Measurements from ENCODE around the gene ATP5ME.
"Not testable (repeated sequence)": the region's sequence is repeated elsewhere in the genome, so short reads cannot be mapped to it uniquely, and the experiment has no call there.

ATP5ME gene

GRCh38 chr4:637536-638280, 36.4 kb downstream of the ATP5ME start:
- no peak for DNase-seq
- TF ChIP-seq POLR2A (IDR thresholded peaks at IDR 0.05; ENCODE audit: low read length), result no peak
- no peak for TF ChIP-seq GATA1 (IDR thresholded peaks at IDR 0.05; ENCODE audit: low read depth, low read length)

GRCh38 chr4:636628-637159, 37.4 kb downstream of the ATP5ME start:
- DNase-seq, result no peak
- TF ChIP-seq POLR2A (IDR thresholded peaks at IDR 0.05; ENCODE audit: low read length) (no peak), GATA1 (IDR thresholded peaks at IDR 0.05; ENCODE audit: low read depth, low read length) (no peak)

- DNase-seq, result no peak
These were observed 38.0 kb downstream of the ATP5ME start for GRCh38 chr4:635851-636627.

GRCh38 chr4:635066-635835, 38.8 kb downstream of the ATP5ME start:
- DNase-seq, result not testable (repeated sequence)

More at GRCh38 chr4:635851-636627, 38.0 kb downstream of the ATP5ME start:
- TF ChIP-seq GATA1 (IDR thresholded peaks at IDR 0.05; ENCODE audit: low read depth, low read length) (no peak), POLR2A (IDR thresholded peaks at IDR 0.05; ENCODE audit: low read length) (no peak)

- TF ChIP-seq POLR2A (IDR thresholded peaks at IDR 0.05; ENCODE audit: low read length) (no peak), GATA1 (IDR thresholded peaks at IDR 0.05; ENCODE audit: low read depth, low read length) (no peak)
- DNase-seq, result no peak
These were observed 39.5 kb downstream of the ATP5ME start for GRCh38 chr4:634599-634985.

- no peak for DNase-seq
- TF ChIP-seq GATA1 (IDR thresholded peaks at IDR 0.05; ENCODE audit: low read depth, low read length) (no peak), POLR2A (IDR thresholded peaks at IDR 0.05; ENCODE audit: low read length) (no peak)
These were observed 40.0 kb downstream of the ATP5ME start for GRCh38 chr4:633976-634598.

- TF ChIP-seq POLR2A (IDR thresholded peaks at IDR 0.05; ENCODE audit: low read length), result no peak
- TF ChIP-seq GATA1 (IDR thresholded peaks at IDR 0.05; ENCODE audit: low read depth, low read length), result no peak
- DNase-seq, result no peak
These were observed 40.7 kb downstream of the ATP5ME start for GRCh38 chr4:633406-633805.

GRCh38 chr4:632926-633325, 41.1 kb downstream of the ATP5ME start:
- TF ChIP-seq GATA1 (IDR thresholded peaks at IDR 0.05; ENCODE audit: low read depth, low read length) (no peak), POLR2A (IDR thresholded peaks at IDR 0.05; ENCODE audit: low read length) (no peak)
- no peak for DNase-seq

GRCh38 chr4:632196-632790, 41.8 kb downstream of the ATP5ME start:
- TF ChIP-seq POLR2A (IDR thresholded peaks at IDR 0.05; ENCODE audit: low read length) (no peak), GATA1 (IDR thresholded peaks at IDR 0.05; ENCODE audit: low read depth, low read length) (no peak)
- no peak for DNase-seq

GRCh38 chr4:630656-631055, 43.4 kb downstream of the ATP5ME start:
- TF ChIP-seq POLR2A (IDR thresholded peaks at IDR 0.05; ENCODE audit: low read length) (no peak), GATA1 (IDR thresholded peaks at IDR 0.05; ENCODE audit: low read depth, low read length) (no peak)
- no peak for DNase-seq

GRCh38 chr4:629915-630641, 44.0 kb downstream of the ATP5ME start:
- no peak for DNase-seq

GRCh38 chr4:629636-629914, 44.5 kb downstream of the ATP5ME start:
- no peak for TF ChIP-seq GATA1 (IDR thresholded peaks at IDR 0.05; ENCODE audit: low read depth, low read length)
- no peak for TF ChIP-seq POLR2A (IDR thresholded peaks at IDR 0.05; ENCODE audit: low read length)
- no peak for DNase-seq

More at GRCh38 chr4:629915-630641, 44.0 kb downstream of the ATP5ME start:
- TF ChIP-seq GATA1 (IDR thresholded peaks at IDR 0.05; ENCODE audit: low read depth, low read length) (no peak), POLR2A (IDR thresholded peaks at IDR 0.05; ENCODE audit: low read length) (no peak)

Measured in erythroblast (primary cell).